HG03175 (cell line): ENCODE results near the gene TPPP3.

Experiments used
- ATAC-seq: cut with Tn5 transposase; IDR thresholded peaks from one replicate; pipeline ENCODE4 v1.9.1; 2021; ENCODE audit warnings: mild to moderate bottlenecking, moderate library complexity; ENCODE audit not compliant: unreplicated experiment

Gene TPPP3

DNA sequence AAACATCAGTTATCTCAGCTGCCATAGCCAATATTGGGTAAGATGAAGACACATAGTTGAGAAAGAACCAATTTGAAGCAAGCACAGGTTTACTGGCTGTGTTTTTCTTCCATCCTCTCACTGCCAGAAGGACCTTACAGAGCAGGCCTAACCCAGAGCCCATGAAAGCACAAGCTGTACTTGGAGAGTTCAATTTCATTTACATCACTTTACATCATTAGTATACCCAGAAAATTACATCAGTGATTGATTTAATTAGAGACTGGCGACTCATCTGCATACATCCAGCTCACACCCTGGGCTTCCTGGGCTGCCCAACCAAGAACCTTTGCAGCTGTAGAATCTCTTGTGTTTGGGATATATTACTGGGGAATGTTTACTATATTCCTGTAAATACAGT is 43.0 kb downstream of the TPPP3 start:
- ATAC-seq, result no peak

DNA sequence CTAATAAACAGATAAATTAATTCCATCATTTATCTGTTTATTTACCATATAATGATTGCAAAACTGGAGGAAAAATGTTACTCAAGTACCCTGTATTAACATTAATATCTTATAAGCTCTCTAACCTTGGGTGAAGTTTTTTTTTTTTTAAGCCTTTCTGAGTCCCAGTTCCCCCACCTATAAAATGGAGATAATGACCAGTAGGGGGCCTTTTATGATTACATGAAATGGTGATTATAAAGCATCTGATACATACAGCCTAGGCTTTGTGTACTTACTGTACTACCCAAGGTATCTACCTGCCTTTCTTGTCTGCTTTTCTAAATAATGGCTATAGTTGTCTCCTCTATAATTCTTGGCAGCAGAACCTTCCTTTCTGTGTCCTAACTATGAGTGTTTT is 44.1 kb downstream of the TPPP3 start:
- ATAC-seq, result no peak

DNA sequence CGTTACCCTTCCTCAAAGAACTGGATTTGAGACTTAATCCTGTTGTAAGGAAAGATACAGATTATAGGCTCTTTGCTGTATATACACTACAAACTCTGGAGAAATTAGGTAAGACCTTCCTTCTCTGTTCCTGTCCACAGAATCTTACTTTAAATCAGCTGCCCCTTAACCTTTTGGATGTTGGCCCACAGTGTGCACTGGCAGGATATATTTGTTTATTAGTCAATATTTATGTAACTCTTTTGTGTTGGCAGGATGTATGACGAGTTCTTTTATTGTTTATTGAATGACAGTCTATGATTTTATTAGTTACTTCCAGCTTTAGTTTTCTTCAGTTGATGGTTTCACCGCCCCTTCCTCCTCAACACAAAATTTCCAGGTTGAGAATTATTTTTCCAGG is 47.0 kb downstream of the TPPP3 start:
- ATAC-seq, result no peak

DNA sequence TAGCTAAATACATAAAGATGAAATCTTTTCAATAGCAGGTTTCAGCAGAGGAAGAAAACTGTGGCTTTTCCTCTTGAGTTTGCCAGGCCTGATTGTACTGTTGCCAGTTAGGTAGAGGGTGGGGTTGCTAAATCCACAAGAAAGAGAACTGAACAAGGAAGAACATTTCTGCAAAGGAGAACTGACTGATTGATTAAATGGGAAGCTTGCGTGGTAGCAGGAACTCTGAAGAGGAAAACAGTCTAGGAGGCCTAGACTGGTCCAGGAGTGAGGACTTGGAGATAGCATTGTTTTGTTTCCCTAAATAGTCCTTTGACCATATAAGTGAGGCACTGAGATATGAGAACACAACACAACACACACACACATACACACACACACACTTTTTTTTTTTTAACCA is 47.9 kb downstream of the TPPP3 start:
- ATAC-seq, result no peak

DNA sequence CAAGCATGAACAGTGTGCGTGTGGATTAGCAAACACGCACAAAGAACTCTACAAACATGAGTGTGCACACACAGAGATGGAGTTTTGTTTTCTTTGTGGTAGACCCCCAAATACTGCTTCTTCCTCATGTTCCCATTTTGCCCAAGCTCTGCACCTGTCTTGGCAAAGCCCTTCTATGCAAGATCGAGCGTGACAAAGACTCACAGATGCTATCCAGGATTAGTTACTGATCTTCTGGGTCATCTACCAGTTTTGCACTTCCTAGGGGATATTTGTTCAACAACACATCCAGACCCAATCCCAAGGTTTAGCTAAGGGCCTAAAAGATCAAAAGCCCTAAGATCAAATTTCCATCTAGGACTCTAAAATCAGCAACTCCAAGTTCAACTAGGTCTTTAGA is 50.7 kb downstream of the TPPP3 start:
- ATAC-seq, result no peak

DNA sequence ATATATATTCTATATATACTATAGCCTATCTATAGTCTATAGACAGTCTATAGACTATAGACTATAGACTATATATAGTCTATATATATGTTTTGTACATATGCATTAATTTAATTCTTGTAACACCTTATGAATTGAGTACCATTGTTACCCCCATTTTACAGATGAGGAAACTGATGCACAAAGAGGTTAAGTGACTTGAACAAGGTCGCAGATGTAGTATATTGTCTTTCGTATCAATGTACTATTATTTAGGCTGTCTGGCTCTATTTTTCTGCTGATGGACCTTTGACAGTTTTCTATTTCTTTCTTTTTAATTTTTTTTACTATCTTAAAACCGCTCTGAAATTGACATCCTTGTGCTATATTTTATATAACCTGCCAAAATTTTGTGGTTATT is 52.0 kb downstream of the TPPP3 start:
- ATAC-seq, result no peak
